Measurements from ENCODE around the gene GPT2. TPM values are rescaled to one million over a fixed set of nuclear protein-coding genes. Genes with fewer than 3 reads are reported as not detected.

The GPT2 gene
- total RNA-seq, 1 experiment from 2014 or later = 81.8 TPM

- no peaks in the 10 kb centered on the region for H3K9me3 Mint-ChIP-seq
- TF ChIP-seq ZNF138 (CRISPR knock-in tag; conservative IDR thresholded peaks at IDR 0.05) (no peak), ZNF671 (CRISPR knock-in tag; IDR thresholded peaks at IDR 0.05) (no peak)
- peak overlapping the region; percentile 71; the same call in 1 of the 2 replicates for H3K27ac Mint-ChIP-seq
- peaks cover 44% of the 10 kb centered on the region for H3K4me1 Mint-ChIP-seq
- DNase-seq (ENCODE audit: low spot score) (no peak), ATAC-seq (no peak)
- peaks cover 53% of the 10 kb centered on the region for H3K36me3 Mint-ChIP-seq
- H3K27me3 Mint-ChIP-seq (ENCODE audit: low read depth) = no peaks in the 10 kb centered on the region
- H3K4me3 Mint-ChIP-seq = peak overlapping the region; percentile 51
- POLR2A ChIA-PET = no interaction called here
- CTCF ChIA-PET = interaction anchor here (0.6 to 2.4 kb wide), 2 partner anchors 117 to 449 kb away, joined by 3 to 11 read pairs; no protein-coding TSS in a partner anchor
Measured at GRCh38 chr16:46971271-46971670, 87.1 kb downstream of the GPT2 start.

DNA sequence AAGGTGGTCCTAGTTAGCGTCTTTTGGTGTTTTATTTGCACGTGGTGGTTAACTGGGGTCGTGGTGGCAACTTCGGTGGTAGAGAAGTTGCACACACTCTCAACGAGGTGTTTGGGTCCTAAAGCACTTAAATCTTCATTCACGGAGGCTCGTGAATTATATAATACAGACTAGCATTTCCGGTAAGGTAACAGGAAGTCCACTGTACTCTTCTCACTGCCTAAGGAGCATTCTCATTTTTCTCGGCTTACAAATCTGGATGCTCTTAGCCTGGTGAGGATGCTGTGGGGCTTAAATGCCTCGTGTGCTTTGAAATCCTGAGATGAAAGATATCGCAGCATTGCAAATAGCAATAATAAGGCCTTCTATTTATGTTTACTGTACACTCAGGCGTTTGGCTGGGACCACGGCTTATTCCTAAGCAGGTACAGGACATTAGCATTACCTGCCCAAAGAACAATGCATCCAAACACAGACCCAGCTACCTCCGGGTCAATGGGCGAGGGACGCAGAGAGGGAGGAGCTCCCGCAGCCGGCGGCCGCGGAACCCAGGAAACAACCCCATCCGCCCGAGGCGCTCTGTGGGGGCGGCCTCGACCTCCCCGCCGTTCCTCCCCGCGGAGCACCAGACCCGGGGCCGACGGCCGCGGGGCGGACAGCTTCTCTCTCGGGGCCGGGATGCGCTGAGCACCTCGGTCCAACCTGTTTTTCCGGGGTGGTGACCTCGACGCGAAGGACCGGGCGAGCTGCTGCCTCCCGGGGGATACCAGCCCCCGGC lies 88.5 kb downstream of the GPT2 start:
- ATAC-seq = peak; percentile 57
- Mint-ChIP-seq H3K4me1 (peaks cover 52% of the 10 kb centered on the region), H3K9me3 (no peaks in the 10 kb centered on the region), H3K27me3 (ENCODE audit: low read depth) (no peaks in the 10 kb centered on the region), H3K36me3 (peaks cover 39% of the 10 kb centered on the region), H3K27ac (peak overlapping the region; percentile 99), H3K4me3 (peak overlapping the region; percentile 90)
- peak; percentile 56 for DNase-seq (ENCODE audit: low spot score)
- ChIA-PET CTCF (interaction anchor here (0.8 to 2.4 kb wide), 5 partner anchors 42 to 169 kb away, joined by 3 to 11 read pairs (median 6); no protein-coding TSS in a partner anchor), POLR2A (interaction anchor here (0.8 to 1.4 kb wide), 2 partner anchors 89 to 171 kb away, joined by 5 read pairs; partner anchors contain the start of genes GPT2 and NETO2)
- TF ChIP-seq FOXP4 (CRISPR knock-in tag; IDR thresholded peaks at IDR 0.05) (0 out of 2 replicates have a peak, but pooled peaks have one; percentile 38), FOXK1 (CRISPR knock-in tag; IDR thresholded peaks at IDR 0.05) (0 out of 2 replicates have a peak, but pooled peaks have one; percentile 18)
- TF ChIP-seq, protein P1, sequence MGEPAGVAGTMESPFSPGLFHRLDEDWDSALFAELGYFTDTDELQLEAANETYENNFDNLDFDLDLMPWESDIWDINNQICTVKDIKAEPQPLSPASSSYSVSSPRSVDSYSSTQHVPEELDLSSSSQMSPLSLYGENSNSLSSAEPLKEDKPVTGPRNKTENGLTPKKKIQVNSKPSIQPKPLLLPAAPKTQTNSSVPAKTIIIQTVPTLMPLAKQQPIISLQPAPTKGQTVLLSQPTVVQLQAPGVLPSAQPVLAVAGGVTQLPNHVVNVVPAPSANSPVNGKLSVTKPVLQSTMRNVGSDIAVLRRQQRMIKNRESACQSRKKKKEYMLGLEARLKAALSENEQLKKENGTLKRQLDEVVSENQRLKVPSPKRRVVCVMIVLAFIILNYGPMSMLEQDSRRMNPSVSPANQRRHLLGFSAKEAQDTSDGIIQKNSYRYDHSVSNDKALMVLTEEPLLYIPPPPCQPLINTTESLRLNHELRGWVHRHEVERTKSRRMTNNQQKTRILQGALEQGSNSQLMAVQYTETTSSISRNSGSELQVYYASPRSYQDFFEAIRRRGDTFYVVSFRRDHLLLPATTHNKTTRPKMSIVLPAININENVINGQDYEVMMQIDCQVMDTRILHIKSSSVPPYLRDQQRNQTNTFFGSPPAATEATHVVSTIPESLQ (CRISPR knock-in tag; IDR thresholded peaks at IDR 0.05) = no peak

- Mint-ChIP-seq H3K4me3 (peak within 1 kb of the TSS; percentile 90), H3K27ac (peak within 1 kb of the TSS; percentile 99), H3K36me3 (peaks cover 31% of the 10 kb centered on the region), H3K27me3 (ENCODE audit: low read depth) (no peaks in the 10 kb centered on the region), H3K9me3 (no peaks in the 10 kb centered on the region), H3K4me1 (peaks cover 52% of the 10 kb centered on the region)
- CTCF ChIA-PET = interaction anchor here (0.9 to 2.4 kb wide), 8 partner anchors 23 to 170 kb away, joined by 3 to 11 read pairs (median 5); partner anchors contain the start of gene NETO2
- POLR2A ChIA-PET = interaction anchor here (0.7 to 1.4 kb wide), 3 partner anchors 74 to 170 kb away, joined by 3 to 5 read pairs (median 3); partner anchors contain the start of gene NETO2
- ATAC-seq (peak; percentile 94), DNase-seq (ENCODE audit: low spot score) (peak; percentile 89)
- TF ChIP-seq ZNF396 (CRISPR knock-in tag; IDR thresholded peaks at IDR 0.05; ENCODE audit: borderline replicate concordance) (no peak), TEAD4 (CRISPR knock-in tag; IDR thresholded peaks at IDR 0.05) (no peak; the same call in 1 of the 2 replicates), ZNF263 (CRISPR knock-in tag; IDR thresholded peaks at IDR 0.05; ENCODE audit: low read depth) (0 out of 2 replicates have a peak, but pooled peaks have one; percentile 39), ESRRA (CRISPR knock-in tag; IDR thresholded peaks at IDR 0.05; ENCODE audit: borderline replicate concordance) (no peak), FOXP4 (CRISPR knock-in tag; IDR thresholded peaks at IDR 0.05) (peak; percentile 68; the same call in 1 of the 2 replicates), GABPB1 (CRISPR knock-in tag; IDR thresholded peaks at IDR 0.05) (peak; percentile 67), E2F4 (CRISPR knock-in tag; IDR thresholded peaks at IDR 0.05; ENCODE audit: borderline replicate concordance, low read depth) (no peak; the same call in 1 of the 2 replicates), MXD4 (CRISPR knock-in tag; IDR thresholded peaks at IDR 0.05; ENCODE audit: borderline replicate concordance) (no peak), HMGA2 (CRISPR knock-in tag; IDR thresholded peaks at IDR 0.05) (no peak), PRRX2 (CRISPR knock-in tag; IDR thresholded peaks at IDR 0.05) (no peak), CBFB (CRISPR knock-in tag; IDR thresholded peaks at IDR 0.05; ENCODE audit: low read depth) (no peak)
- TF ChIP-seq, protein P2, sequence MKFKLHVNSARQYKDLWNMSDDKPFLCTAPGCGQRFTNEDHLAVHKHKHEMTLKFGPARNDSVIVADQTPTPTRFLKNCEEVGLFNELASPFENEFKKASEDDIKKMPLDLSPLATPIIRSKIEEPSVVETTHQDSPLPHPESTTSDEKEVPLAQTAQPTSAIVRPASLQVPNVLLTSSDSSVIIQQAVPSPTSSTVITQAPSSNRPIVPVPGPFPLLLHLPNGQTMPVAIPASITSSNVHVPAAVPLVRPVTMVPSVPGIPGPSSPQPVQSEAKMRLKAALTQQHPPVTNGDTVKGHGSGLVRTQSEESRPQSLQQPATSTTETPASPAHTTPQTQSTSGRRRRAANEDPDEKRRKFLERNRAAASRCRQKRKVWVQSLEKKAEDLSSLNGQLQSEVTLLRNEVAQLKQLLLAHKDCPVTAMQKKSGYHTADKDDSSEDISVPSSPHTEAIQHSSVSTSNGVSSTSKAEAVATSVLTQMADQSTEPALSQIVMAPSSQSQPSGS (CRISPR knock-in tag; IDR thresholded peaks at IDR 0.05; ENCODE audit: borderline replicate concordance, low read depth) = no peak
- TF ChIP-seq, protein P3, sequence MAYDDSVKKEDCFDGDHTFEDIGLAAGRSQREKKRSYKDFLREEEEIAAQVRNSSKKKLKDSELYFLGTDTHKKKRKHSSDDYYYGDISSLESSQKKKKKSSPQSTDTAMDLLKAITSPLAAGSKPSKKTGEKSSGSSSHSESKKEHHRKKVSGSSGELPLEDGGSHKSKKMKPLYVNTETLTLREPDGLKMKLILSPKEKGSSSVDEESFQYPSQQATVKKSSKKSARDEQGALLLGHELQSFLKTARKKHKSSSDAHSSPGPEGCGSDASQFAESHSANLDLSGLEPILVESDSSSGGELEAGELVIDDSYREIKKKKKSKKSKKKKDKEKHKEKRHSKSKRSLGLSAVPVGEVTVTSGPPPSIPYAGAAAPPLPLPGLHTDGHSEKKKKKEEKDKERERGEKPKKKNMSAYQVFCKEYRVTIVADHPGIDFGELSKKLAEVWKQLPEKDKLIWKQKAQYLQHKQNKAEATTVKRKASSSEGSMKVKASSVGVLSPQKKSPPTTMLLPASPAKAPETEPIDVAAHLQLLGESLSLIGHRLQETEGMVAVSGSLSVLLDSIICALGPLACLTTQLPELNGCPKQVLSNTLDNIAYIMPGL (CRISPR knock-in tag; IDR thresholded peaks at IDR 0.05) = peak; percentile 24; the same call in 1 of the 2 replicates
Measured at GRCh38 chr16:46973207-46973995, 89.2 kb downstream of the GPT2 start, which contains the start of gene DNAJA2. TSS of gene DNAJA2 (minus strand) at chr16:46973674. CDS start at chr16:46973572, 102 bp downstream.

All from WTC11 (cell line).